ENCODE data around the gene CLTCL1. TPM values are rescaled to one million over a fixed set of nuclear protein-coding genes. Genes with fewer than 3 reads are reported as not detected.
"Not testable (repeated sequence)": the region's sequence is repeated elsewhere in the genome, so short reads cannot be mapped to it uniquely, and the experiment has no call there.

CLTCL1 gene
- total RNA-seq, 4 donors from 2014 or later = 111 to 311 (median 215) TPM

DNA sequence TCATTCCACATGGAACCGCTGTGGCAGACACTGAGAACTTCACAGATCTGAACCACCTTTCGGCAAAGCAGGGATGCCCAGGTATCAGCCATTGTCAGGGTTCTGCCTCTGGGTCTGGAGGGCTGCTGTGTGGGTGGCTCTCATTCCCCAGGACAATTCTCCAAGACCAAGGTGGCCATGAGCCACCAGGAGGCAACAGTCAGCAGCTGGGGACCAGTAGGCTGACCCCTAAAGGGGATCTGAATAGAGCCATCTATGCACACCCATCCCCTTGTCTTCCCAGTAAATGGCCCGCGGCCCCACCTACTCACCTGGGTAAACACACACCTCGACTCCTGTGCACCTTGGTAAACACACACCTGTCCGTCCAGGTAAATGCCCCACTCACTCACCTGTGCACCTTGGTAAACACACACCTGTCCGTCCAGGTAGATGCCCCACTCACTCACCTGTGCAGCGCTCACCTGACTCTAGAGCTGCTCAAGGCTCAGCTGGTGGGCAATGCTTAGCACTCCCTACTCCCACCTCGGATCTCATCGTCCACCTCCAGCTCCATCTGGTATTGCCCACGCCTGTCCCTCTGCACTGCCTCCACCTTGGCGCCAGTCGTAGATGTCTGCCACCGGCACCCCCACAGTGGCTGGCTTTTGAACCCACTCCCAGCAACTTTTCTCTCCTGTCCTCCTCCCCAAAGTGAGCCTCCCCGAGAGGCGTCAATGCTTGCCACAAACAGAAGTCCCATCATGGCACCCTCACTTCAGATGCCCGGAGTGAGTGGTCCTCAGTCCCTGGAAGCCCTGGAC is 123.2 kb downstream of the CLTCL1 start:
- ATAC-seq (no peak), DNase-seq (no peak)
- Histone ChIP-seq H3K27me3 (peaks cover 27 to 44% (median 39%) of the 10 kb centered on the region in 3 donors), H3K36me3 (no peaks in the 10 kb centered on the region), H3K4me3 (no peak overlapping the region), H3K9me3 (no peaks in the 10 kb centered on the region), H3K4me1 (peaks cover 24 to 34% of the 10 kb centered on the region in 2 donors), H3K27ac (no peak overlapping the region)
- intact Hi-C loops (cut with DNase I; ENCODE audit: low total_unique reads) (no loop called here), in situ Hi-C loops (cut with MboI; ENCODE audit: low sequenced_read_pairs in 4 of 4) (no loop called here)
- TF ChIP-seq, protein P1, sequence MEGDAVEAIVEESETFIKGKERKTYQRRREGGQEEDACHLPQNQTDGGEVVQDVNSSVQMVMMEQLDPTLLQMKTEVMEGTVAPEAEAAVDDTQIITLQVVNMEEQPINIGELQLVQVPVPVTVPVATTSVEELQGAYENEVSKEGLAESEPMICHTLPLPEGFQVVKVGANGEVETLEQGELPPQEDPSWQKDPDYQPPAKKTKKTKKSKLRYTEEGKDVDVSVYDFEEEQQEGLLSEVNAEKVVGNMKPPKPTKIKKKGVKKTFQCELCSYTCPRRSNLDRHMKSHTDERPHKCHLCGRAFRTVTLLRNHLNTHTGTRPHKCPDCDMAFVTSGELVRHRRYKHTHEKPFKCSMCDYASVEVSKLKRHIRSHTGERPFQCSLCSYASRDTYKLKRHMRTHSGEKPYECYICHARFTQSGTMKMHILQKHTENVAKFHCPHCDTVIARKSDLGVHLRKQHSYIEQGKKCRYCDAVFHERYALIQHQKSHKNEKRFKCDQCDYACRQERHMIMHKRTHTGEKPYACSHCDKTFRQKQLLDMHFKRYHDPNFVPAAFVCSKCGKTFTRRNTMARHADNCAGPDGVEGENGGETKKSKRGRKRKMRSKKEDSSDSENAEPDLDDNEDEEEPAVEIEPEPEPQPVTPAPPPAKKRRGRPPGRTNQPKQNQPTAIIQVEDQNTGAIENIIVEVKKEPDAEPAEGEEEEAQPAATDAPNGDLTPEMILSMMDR (IDR thresholded peaks at IDR 0.05 in 4 of 5, conservative IDR thresholded peaks at IDR 0.05 in 1 of 5) = no peak
- no peak for TF ChIP-seq POLR2A (IDR thresholded peaks at IDR 0.05)

DNA sequence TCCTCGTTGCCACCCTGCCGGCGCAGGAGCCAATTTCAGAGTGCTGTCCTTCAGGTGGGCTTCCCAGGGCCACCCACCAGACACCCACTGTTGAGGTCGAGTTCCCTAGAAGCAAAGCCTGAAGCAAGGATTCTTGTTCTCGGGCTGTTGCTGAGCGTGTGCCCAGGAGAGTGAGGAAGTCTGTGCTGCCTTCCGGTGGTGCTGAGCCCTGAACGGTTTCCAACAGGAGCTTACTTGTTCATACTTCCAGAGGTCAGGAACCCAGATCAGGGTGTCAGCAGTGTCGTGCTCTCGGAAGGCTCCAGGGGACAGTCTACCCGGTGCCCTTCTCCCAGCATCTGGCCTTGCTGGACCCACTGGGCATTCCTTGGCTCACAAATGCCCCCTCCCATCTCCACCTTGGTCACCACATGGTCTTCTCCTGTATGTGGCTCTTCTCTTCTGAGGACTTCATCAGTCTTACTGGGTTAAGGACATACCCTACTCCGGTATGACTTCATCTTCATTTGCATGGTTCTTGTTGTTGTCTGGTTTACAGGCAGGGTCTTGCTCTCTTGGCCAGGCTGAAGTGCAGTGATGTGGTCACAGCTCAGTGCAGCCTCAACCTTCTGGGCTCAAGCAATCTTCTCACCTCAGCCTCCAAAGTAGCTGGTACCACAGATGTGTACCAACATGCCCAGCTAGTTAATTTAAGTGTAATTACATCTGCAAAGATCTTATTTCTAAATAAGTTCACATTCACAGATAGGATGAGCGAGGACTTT is 124.2 kb downstream of the CLTCL1 start:
- Histone ChIP-seq H3K36me3 (no peaks in the 10 kb centered on the region), H3K4me3 (no peak overlapping the region), H3K27me3 (peaks cover 27 to 44% (median 39%) of the 10 kb centered on the region in 3 donors), H3K4me1 (peaks cover 13 to 25% of the 10 kb centered on the region in 2 donors), H3K27ac (no peak overlapping the region), H3K9me3 (no peaks in the 10 kb centered on the region)
- in situ Hi-C loops (cut with MboI; ENCODE audit: low sequenced_read_pairs in 4 of 4) (no loop called here), intact Hi-C loops (cut with DNase I; ENCODE audit: low total_unique reads) (no loop called here)
- no peak for DNase-seq
- no peak for ATAC-seq
- TF ChIP-seq POLR2A (IDR thresholded peaks at IDR 0.05) = no peak
- TF ChIP-seq, protein P1 (IDR thresholded peaks at IDR 0.05 in 4 of 5, conservative IDR thresholded peaks at IDR 0.05 in 1 of 5) = no peak

DNA sequence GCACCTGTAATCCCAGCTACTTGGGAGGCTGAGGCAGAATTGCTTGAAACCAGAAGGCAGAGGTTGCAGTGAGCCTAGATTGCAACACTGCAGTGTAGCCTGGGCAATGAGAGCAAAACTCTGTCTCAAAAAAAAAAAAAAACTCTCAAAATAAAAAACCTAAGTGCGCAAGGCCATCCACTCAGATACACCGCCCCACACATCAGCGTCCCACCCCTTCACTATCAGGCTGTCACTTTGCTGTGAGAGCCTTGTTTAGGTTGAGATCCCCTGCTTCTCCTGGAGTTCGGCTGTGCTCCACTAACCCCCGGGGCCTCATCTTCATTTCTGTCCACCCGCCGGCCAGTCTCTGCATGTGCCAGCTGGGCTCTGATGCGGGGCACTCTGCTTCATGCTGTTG is 125.1 kb downstream of the CLTCL1 start:
- peaks cover 11 to 21% of the 10 kb centered on the region in 2 donors for H3K4me1 ChIP-seq
- no peak overlapping the region for H3K27ac ChIP-seq
- no peaks in the 10 kb centered on the region for H3K9me3 ChIP-seq
- H3K36me3 ChIP-seq = no peaks in the 10 kb centered on the region
- in situ Hi-C loops (cut with MboI; ENCODE audit: low sequenced_read_pairs in 4 of 4) = no loop called here
- peaks cover 27 to 44% (median 39%) of the 10 kb centered on the region in 3 donors for H3K27me3 ChIP-seq
- H3K4me3 ChIP-seq = no peak overlapping the region
- TF ChIP-seq POLR2A (IDR thresholded peaks at IDR 0.05) = no peak
- TF ChIP-seq, protein P1 (IDR thresholded peaks at IDR 0.05 in 4 of 5, conservative IDR thresholded peaks at IDR 0.05 in 1 of 5) = no peak
- intact Hi-C loops (cut with DNase I; ENCODE audit: low total_unique reads) = no loop called here
- ATAC-seq (no peak), DNase-seq (no peak)

DNA sequence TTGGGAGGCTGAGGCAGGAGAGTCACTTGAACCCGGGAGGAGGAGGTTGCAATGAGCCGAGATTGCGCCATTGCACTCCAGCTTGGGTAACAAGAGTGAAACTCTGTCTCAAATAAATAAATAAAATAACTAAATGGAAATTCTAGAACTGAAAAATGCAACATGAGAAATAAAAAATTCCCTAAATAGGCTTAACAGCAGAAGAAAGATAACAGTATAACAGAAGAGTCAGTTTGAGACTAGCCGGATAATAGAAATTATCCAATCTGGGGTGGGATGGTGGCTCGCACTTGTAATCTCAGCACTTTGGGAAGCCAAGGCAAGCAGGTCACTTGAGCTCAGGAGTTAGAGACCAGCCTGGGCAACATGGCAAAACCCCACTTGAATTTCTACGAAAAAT is 127.1 kb downstream of the CLTCL1 start:
- H3K27ac ChIP-seq = no peak overlapping the region
- no peak overlapping the region for H3K4me3 ChIP-seq
- ATAC-seq (no peak), DNase-seq (no peak)
- no peaks in the 10 kb centered on the region for H3K9me3 ChIP-seq
- no peaks in the 10 kb centered on the region for H3K36me3 ChIP-seq
- TF ChIP-seq POLR2A (IDR thresholded peaks at IDR 0.05) = no peak
- TF ChIP-seq, protein P1 (IDR thresholded peaks at IDR 0.05 in 4 of 5, conservative IDR thresholded peaks at IDR 0.05 in 1 of 5) = no peak
- H3K27me3 ChIP-seq = peaks cover 24 to 42% (median 39%) of the 10 kb centered on the region in 3 donors
- intact Hi-C loops (cut with DNase I; ENCODE audit: low total_unique reads) (no loop called here), in situ Hi-C loops (cut with MboI; ENCODE audit: low sequenced_read_pairs in 4 of 4) (no loop called here)
- peaks cover 1 to 6% of the 10 kb centered on the region in 2 donors for H3K4me1 ChIP-seq

DNA sequence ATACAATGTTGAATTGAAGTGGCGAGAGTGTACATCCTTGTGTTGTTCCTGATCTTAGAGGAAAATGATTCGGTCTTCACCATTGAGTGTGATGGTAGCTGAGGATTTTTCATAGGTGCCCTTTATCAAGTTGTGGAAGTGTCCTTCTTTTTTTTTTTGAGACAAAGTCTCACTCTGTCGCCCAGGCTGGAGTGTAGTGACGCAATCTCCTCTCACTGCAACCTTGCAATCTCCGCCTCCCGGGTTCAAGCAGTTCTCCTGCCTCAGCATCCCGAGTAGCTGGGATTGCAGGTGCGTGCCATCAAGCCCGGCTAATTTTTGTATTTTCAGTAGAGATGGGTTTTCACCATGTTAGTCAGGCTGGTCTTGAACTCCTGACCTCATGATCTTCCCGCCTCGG is 132.9 kb downstream of the CLTCL1 start:
- in situ Hi-C loops (cut with MboI; ENCODE audit: low sequenced_read_pairs in 4 of 4); H3K27me3 ChIP-seq; H3K4me3 ChIP-seq; H3K36me3 ChIP-seq; H3K4me1 ChIP-seq; ATAC-seq; H3K27ac ChIP-seq; H3K9me3 ChIP-seq; DNase-seq; intact Hi-C loops (cut with DNase I; ENCODE audit: low total_unique reads): not testable (repeated sequence)

DNA sequence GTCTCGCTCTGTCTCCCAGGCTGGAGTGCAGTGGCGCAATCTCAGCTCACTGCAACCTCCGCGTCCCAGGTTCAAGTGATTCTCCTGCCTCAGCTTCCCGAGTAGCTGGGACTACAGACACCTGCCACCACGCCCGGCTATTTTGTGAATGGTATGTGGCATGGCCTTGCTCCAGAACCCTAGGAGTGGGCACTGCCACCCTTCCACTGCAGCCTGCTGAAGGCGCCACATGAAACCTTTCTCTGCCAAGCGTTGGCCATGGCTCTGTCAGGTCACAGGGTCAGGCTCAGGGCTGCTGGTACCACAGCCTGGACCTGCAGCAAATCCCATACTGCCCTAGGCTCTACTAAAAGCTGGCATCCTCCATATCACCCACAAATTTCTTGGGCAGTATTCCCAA is 135.4 kb downstream of the CLTCL1 start:
- H3K9me3 ChIP-seq; H3K4me1 ChIP-seq; H3K36me3 ChIP-seq; ATAC-seq; H3K4me3 ChIP-seq; H3K27ac ChIP-seq; in situ Hi-C loops (cut with MboI; ENCODE audit: low sequenced_read_pairs in 4 of 4); DNase-seq; intact Hi-C loops (cut with DNase I; ENCODE audit: low total_unique reads): not testable (repeated sequence)
- H3K27me3 ChIP-seq = peaks cover 21 to 29% (median 26%) of the 10 kb centered on the region in 3 donors

Data from gastrocnemius medialis (tissue), 4 donors.